Activated naive CD4-positive, alpha-beta T cell (primary cell): ENCODE data around the gene SSBP3.
"Not testable (repeated sequence)": the region's sequence is repeated elsewhere in the genome, so short reads cannot be mapped to it uniquely, and the experiment has no call there.

ENCODE experiments used
- DNase-seq, 4 experiments: peaks; one replicate each; lab custom pipeline; 2025; lab: John Stamatoyannopoulos, UW

SSBP3 gene

GRCh38 chr1:54347955-54348699, 58.1 kb downstream of the SSBP3 start:
- DNase-seq = no peak

GRCh38 chr1:54347261-54347954, 58.8 kb downstream of the SSBP3 start:
- DNase-seq = no peak

DNA sequence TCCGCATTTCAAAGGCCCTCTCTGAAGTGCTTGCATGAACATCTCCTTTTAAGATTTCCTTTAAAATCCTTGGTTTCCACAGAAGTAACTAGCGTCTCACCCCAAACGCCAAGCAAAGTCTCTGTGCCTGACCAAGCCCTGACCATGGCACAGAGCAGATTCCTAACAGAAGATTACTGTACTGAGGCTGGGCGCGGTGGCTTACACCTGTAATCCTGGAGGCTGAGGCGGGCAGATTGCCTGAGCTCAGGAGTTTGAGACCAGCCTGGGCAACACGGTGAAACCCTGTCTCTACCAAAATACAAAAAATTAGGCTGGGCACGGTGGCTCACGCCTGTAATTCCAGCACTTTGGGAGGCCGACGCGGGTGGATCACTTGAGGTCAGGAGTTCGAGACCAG, 60.6 kb downstream of the SSBP3 start:
- not testable (repeated sequence) for DNase-seq

GRCh38 chr1:54345116-54345515, 61.1 kb downstream of the SSBP3 start:
- no peak for DNase-seq

DNA sequence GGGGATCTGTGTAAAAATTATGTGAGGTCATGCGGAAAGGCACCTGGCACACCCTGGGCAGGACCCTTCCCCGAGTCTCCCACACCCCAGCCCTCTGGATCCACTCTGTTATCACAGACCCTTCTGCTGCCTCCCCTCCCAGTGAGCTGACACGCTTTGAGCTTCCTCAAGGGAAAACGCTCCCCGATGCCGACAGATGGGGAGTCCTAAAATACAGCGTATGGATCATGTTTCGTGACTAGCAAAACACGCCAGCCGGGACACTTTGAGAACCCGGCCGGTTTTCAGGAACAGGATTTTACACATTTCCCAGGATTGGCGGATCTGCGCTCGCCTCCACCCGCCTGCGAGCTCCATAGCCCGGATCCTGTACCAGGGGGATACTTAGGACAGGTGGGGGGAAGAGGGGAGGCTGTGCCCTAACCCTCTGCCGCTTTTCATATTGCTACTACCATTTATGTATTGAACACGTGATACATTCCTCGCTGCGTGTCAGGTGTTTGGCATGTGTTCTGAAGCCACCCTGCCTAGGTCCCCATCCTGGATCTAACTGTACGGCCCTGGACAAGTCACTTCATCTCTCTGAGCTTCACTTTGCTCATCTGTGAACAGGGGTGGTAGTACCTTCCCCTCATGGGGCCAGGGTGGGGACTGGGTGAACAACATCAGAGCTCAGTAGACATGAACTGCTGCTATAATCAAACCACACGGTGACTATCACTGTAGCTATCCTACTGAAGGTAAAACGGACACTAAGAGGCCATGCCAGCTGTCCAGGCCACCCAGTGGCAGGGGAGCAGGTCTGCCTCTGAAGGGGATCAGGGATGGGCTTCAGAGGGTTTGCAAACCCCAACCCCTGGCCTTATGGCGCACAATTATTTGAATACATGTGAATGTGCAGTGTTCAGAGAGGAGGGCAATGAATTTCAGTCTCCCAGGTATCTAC, 63.2 kb downstream of the SSBP3 start:
- DNase-seq = no peak

GRCh38 chr1:54342288-54342687, 63.9 kb downstream of the SSBP3 start:
- no peak for DNase-seq

DNA sequence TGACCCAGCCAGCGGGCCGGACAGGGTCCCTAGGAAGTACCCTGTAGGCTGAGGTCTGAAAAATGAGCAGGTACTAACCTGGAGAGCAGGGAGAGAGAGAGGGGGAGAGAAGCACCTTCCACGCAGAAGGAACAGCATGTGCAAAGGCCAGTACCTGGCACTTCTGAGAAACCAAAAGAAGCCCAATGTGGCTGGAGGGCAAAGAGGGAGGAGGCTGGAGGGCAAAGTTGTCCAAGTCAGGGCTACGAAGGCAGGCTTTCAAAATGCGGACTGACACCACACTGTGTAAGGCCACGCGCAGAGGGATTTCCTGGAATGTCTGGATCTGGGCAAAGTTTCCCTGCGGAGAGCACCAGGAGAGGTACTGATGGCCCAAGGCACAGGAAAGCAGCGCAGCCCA, 64.4 kb downstream of the SSBP3 start:
- DNase-seq = no peak

- DNase-seq = no peak
These were observed 65.3 kb downstream of the SSBP3 start for GRCh38 chr1:54340878-54341277.

DNA sequence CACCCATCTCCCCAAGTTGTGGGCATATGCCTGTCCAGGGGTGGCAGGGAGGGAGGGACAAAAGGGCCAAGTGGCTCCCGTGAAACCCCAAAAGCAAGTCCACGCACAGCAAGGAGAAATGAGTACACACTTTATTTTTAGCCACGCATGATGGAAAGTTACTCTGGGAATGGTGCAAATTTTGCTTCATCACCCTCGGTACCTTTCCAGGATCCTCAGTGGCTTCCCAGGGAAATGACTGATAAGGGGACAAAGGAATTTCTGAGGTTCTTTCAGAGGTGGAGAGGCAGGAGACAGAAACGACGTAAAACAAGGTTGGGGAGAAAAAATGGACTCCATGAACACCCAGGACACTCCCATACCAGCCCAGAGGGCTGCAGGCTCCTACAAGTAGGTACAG, 65.8 kb downstream of the SSBP3 start:
- DNase-seq = no peak

GRCh38 chr1:54339126-54339525, 67.1 kb downstream of the SSBP3 start:
- DNase-seq = no peak

- no peak for DNase-seq
These were observed 67.7 kb downstream of the SSBP3 start for GRCh38 chr1:54338464-54338863.

- no peak for DNase-seq
These were observed 68.3 kb downstream of the SSBP3 start for GRCh38 chr1:54337928-54338327.

DNA sequence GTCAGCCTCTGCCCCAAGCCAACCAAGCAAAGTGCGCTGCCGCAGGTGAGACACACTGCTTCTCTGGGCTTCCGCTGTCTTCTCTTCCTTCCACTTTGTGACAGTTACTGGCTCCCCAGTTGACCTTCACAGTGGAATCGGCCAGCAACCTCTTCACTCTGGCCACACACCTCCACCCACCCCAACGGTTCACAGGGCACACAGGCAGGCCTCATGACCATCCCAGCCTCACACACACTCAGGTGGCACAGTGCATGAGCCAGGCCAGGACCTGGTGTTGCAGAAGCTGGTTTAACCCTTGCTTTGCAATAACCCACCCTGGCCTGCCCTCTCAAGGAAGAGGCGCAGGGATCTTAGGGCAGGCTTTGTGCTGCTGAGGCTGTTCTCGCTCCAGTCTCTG, 69.2 kb downstream of the SSBP3 start:
- no peak for DNase-seq

GRCh38 chr1:54336116-54336515, 70.1 kb downstream of the SSBP3 start:
- DNase-seq = no peak

- no peak for DNase-seq
These were observed 70.5 kb downstream of the SSBP3 start for GRCh38 chr1:54335755-54336108.

- DNase-seq = no peak
These were observed 71.0 kb downstream of the SSBP3 start for GRCh38 chr1:54335011-54335754.

DNA sequence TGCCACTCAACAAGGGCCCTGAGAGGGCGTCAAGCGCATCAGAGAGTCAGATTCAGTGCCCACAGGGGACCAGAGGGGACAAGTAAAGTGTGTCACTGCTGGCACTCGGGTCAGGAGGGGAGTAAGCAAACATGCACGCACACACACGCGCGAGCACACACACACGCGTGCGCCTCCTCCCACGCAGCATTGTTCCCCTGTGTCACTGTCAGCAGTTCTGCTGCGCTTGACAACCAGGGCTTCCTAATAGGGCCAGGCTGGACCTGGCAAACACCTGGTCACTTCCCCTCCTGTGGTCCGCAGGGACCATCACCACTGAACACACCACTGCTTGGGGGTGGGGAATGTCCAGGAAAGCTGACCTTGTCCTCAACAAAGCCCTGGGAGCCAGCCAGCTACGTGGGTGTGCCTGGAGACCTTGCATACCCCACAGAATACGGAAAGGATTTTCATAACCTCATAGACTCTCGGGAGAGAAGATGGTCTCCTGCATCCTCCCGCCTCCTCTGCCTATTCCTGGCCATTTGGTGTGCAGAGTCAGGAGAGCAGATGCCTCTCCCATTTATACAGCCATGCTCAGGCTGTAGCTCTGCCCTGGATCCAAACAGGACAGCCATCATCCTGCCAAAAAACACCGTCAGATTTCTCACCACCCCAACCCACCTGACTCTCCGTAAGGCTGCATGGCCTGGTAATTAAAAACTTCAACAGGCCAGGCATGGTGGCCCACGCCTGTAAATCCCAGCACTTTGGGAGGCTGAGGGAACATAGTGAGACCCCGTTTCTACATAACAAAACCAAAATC, 73.2 kb downstream of the SSBP3 start:
- no peak for DNase-seq

GRCh38 chr1:54331843-54332463, 74.2 kb downstream of the SSBP3 start:
- DNase-seq = no peak

DNA sequence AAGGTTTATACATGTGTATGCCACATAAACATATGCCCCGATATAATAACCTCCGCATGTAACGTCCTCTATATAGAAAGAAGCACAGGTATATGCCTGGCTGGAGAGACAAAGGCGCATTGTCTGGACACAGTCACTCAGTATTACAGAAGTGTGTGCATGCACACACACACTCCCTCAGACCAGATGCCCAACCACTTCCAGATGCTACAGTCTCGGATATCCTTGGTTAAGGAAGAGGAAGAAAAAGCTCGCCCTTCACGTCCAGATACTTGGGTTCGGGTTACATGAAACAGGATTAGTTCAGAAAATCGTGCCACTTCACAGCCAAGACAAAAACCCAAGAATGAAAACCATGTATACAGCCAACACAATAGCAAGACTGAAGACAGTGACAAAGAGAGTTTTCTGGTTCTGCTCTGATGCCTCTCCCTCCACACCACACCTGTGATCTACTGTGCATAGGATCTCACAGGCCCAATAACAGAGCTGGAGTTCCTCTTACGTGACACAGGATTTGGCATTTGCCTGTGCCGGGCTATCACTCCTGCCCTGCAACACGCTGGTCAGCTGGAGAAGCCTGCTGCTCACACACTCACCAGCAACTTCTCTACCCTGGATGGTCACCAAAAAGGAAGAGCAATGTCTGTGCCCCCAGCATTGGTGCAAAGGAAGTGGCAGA, 75.0 kb downstream of the SSBP3 start:
- no peak for DNase-seq
